Uterus (tissue), 4 donors: ENCODE data around the gene MMP2. TPM values are rescaled to one million over a fixed set of nuclear protein-coding genes. Genes with fewer than 3 reads are reported as not detected.

Source experiments
- DNase-seq, 2 donors: peaks; one replicate each; pipeline ENCODE4 v3.0.0-alpha.2; 2019 to 2020
- H3K27ac ChIP-seq, 2 donors: fragments of 200-600 bp; sonication (generic); 1 replicate in 1 of 2; 2 replicates in 1 of 2; pipeline ENCODE4 v1.5.1; 2016 to 2018
- H3K27me3 ChIP-seq, 2 donors: fragments of 200-600 bp; sonication (generic); one replicate each; pipeline ENCODE4 v1.5.1; 2018 to 2019; ENCODE audit warnings: control low read depth in 1 of 2
- H3K36me3 ChIP-seq, 2 donors: fragments of 200-600 bp; sonication (generic); one replicate each; pipeline ENCODE4 v1.5.1; 2019; ENCODE audit warnings: control low read depth in 1 of 2
- H3K4me1 ChIP-seq, 2 donors: fragments of 200-600 bp; sonication (generic); one replicate each; pipeline ENCODE4 v1.5.1; 2018 to 2019; ENCODE audit warnings: control low read depth in 1 of 2
- H3K4me3 ChIP-seq, 2 donors: fragments of 200-600 bp; sonication (generic); 1 replicate in 1 of 2; 2 replicates in 1 of 2; pipeline ENCODE4 v1.5.1; 2018 to 2019; ENCODE audit warnings: mild to moderate bottlenecking in 1 of 2
- H3K9me3 ChIP-seq, 2 donors: fragments of 200-600 bp; sonication (generic); one replicate each; pipeline ENCODE4 v1.5.1; 2019; ENCODE audit warnings: control low read depth in 1 of 2
- CTCF ChIP-seq, 4 experiments: fragments of 200-600 bp in 2 of 4; fragments of 450-650 bp in 2 of 4; sonication (generic) in 2 of 4; IDR thresholded peaks; one replicate each; pipeline ENCODE4 v1.5.1; 2016 to 2019; ENCODE audit warnings: antibody characterized with exemption in 4 of 4, mild to moderate bottlenecking in 2 of 4, moderate library complexity in 1 of 4
- POLR2A ChIP-seq, 2 donors: fragments of 450-650 bp; IDR thresholded peaks; one replicate each; pipeline ENCODE4 v1.6.1; 2016; ENCODE audit warnings: antibody characterized with exemption in 2 of 2, mild to moderate bottlenecking in 1 of 2, moderate library complexity in 1 of 2
- intact Hi-C: fragments of 100-400 bp; cut with DNase I; formaldehyde crosslinking; loops from one replicate; pipeline ENCODE4 v1.15.1; 2023; ENCODE audit warnings: low total_unique reads
- total RNA-seq, 4 donors: library from RNA; depleted of rRNA in 3 of 4; stranded (reverse); fragments of >200 nt in 3 of 4; gene quantifications; one replicate each; pipeline versions ENCODE4 v1.1.0 to v1.2.4, GENCODE V29; 2014 to 2023
- donor health status: DM: yes; HTN: yes; CAD: no.

Gene MMP2
- total RNA-seq, 4 donors from 2014 or later: 130 to 578 (median 324) TPM

- H3K4me3 ChIP-seq: no peak overlapping the region
- no peaks in the 10 kb centered on the region for H3K36me3 ChIP-seq
- DNase-seq: no peak
- intact Hi-C loops: no loop called here
- no peak for TF ChIP-seq CTCF (IDR thresholded peaks at IDR 0.05)
- no peak for TF ChIP-seq POLR2A (IDR thresholded peaks at IDR 0.05)
- H3K27me3 ChIP-seq: no peaks in the 10 kb centered on the region
- H3K4me1 ChIP-seq: no peaks in the 10 kb centered on the region
- no peak overlapping the region for H3K27ac ChIP-seq
- no peaks in the 10 kb centered on the region for H3K9me3 ChIP-seq
Measured at GRCh38 chr16:55555436-55555835, 76.4 kb downstream of the MMP2 start.

Other genes starting within 250 kb of the MMP2 start
- gene IRX6, start 155.0 kb upstream of the MMP2 start, total RNA-seq: under 1 TPM in 1 of 4 donors, not detected in 3; 0.14 TPM
- gene LPCAT2, start 29.9 kb downstream of the MMP2 start, total RNA-seq: 10 to 100 TPM; 28.8 to 52.9 (median 36.3) TPM
- 1 to 10 TPM in 1 of 4 donors, under 1 TPM in 1, not detected in 2; 0.90 to 2.1 TPM for gene CAPNS2, start 87.5 kb downstream of the MMP2 start, total RNA-seq
- gene SLC6A2, start 176.8 kb downstream of the MMP2 start, total RNA-seq: 1 to 10 TPM in 2 of 4 donors, under 1 TPM in 1, not detected in 1; 0.51 to 2.1 (median 1.0) TPM